Endothelial cell of umbilical vein (primary cell): ENCODE data around the gene KIRREL2. TPM values are rescaled to one million over a fixed set of nuclear protein-coding genes. Genes with fewer than 3 reads are reported as not detected.

Experiments used
- BruUV-seq: library from RNA; stranded (reverse); fragments of 400-500 nt; replicated peaks from 2 replicates; lab custom pipeline; 2021; lab: Mats Ljungman, UMichigan
- CTCF ChIA-PET: fragments of 300-600, 350-600 bp; sonication (Branson Sonifier 250); formaldehyde crosslinking; loops from one replicate; lab custom pipeline; 2021; ENCODE audit warnings: antibody characterized with exemption, inconsistent platforms; lab: Charles Lee
- POLR2A ChIA-PET: fragments of 300-600, 350-600 bp; sonication (Branson Sonifier 250); formaldehyde crosslinking; loops from one replicate; lab custom pipeline; 2021; ENCODE audit warnings: antibody characterized with exemption, inconsistent platforms; lab: Charles Lee
- DNase-seq: peaks from one replicate; pipeline ENCODE4 v3.0.0-alpha.2; 2011; ENCODE audit warnings: low read depth, low spot score
- FAIRE-seq: peaks from 2 replicates; lab custom pipeline; 2011; peaks lifted over from hg19 to GRCh38; lab: Jason Lieb, UNC
- H2AFZ ChIP-seq: 2 replicates; pipeline ENCODE4 v1.6.0; 2012; ENCODE audit warnings: low read depth, low read length, control low read depth, inconsistent platforms
- H3K27ac ChIP-seq: 2 replicates; pipeline ENCODE4 v1.5.1; 2011; ENCODE audit warnings: low read depth, mild to moderate bottlenecking, control low read depth, low read length, moderate library complexity; ENCODE audit not compliant: insufficient read depth
- H3K27me3 ChIP-seq, 2 experiments: 2 replicates each; pipeline versions ENCODE4 v1.6.0 to v1.6.1; 2011; ENCODE audit warnings: low read length in 2 of 2, mixed read lengths in 1 of 2; ENCODE audit not compliant: control insufficient read depth in 2 of 2, insufficient read depth in 2 of 2
- H3K36me3 ChIP-seq, 2 experiments: 2 replicates in 1 of 2; 3 replicates in 1 of 2; pipeline ENCODE4 v1.5.1; 2011; ENCODE audit warnings: low read length in 2 of 2, mild to moderate bottlenecking in 1 of 2, moderate library complexity in 1 of 2; ENCODE audit not compliant: control insufficient read depth in 2 of 2, insufficient read depth in 2 of 2; ENCODE audit errors: extremely low read depth in 1 of 2
- H3K4me1 ChIP-seq: 3 replicates; pipeline ENCODE4 v1.5.1; 2011; ENCODE audit warnings: mild to moderate bottlenecking, low read length; ENCODE audit not compliant: control insufficient read depth, insufficient read depth; ENCODE audit errors: extremely low read depth
- H3K4me2 ChIP-seq: 2 replicates; pipeline ENCODE4 v1.6.1; 2011; ENCODE audit warnings: low read length, control low read depth, mixed read lengths; ENCODE audit not compliant: insufficient read depth
- H3K4me3 ChIP-seq, 3 experiments: fragments of 200-600 bp in 1 of 3; sonication (generic), shearing (Covaris generic) in 1 of 3; replicated peaks in 1 of 3; 2 replicates each; pipeline ENCODE4 v1.5.1; 2011 to 2016; ENCODE audit warnings: control low read depth in 3 of 3, low read length in 3 of 3, mild to moderate bottlenecking in 2 of 3, inconsistent platforms in 1 of 3, low read depth in 1 of 3, moderate library complexity in 1 of 3; ENCODE audit not compliant: insufficient read depth in 1 of 3
- H3K79me2 ChIP-seq: 2 replicates; pipeline ENCODE4 v1.6.0; 2012; ENCODE audit warnings: low read length, inconsistent platforms; ENCODE audit not compliant: control insufficient read depth, insufficient read depth
- H3K9ac ChIP-seq: replicated peaks from 2 replicates; pipeline ENCODE3; 2011; ENCODE audit warnings: low read length, control low read depth; ENCODE audit not compliant: insufficient read depth; ENCODE audit errors: extremely low read depth
- H3K9me1 ChIP-seq: replicated peaks from 3 replicates; pipeline ENCODE4 v1.6.0; 2011; ENCODE audit warnings: mild to moderate bottlenecking, low read length; ENCODE audit not compliant: control insufficient read depth, insufficient read depth; ENCODE audit errors: extremely low read depth
- H3K9me3 ChIP-seq: replicated peaks from 2 replicates; pipeline ENCODE4 v1.5.1; 2012; ENCODE audit warnings: low read length, inconsistent platforms; ENCODE audit not compliant: control insufficient read depth, insufficient read depth
- H4K20me1 ChIP-seq: replicated peaks from 2 replicates; pipeline ENCODE3; 2011; ENCODE audit warnings: mild to moderate bottlenecking, low read length; ENCODE audit not compliant: control insufficient read depth, insufficient read depth; ENCODE audit errors: extremely low read depth
- CTCF ChIP-seq, 2 donors: IDR thresholded peaks; 1 replicate in 1 of 2; 2 replicates in 1 of 2; pipeline ENCODE4 v1.5.1; 2011; ENCODE audit warnings: low read length in 2 of 2, mild to moderate bottlenecking in 2 of 2, moderate library complexity in 2 of 2, control low read depth in 1 of 2, inconsistent platforms in 1 of 2, low read depth in 1 of 2; ENCODE audit not compliant: insufficient read depth in 1 of 2; ENCODE audit errors: extremely low read depth in 1 of 2
- EZH2 ChIP-seq: IDR thresholded peaks from 2 replicates; pipeline ENCODE4 v1.6.1; 2012; ENCODE audit warnings: borderline replicate concordance, low read depth, mild to moderate bottlenecking, moderate library complexity, low read length, inconsistent platforms; ENCODE audit not compliant: severe bottlenecking
- FOS ChIP-seq: IDR thresholded peaks from 2 replicates; pipeline ENCODE4 v1.6.1; 2011; ENCODE audit warnings: mild to moderate bottlenecking, low read length, moderate library complexity, borderline replicate concordance; ENCODE audit not compliant: insufficient read depth
- GATA2 ChIP-seq: IDR thresholded peaks from 2 replicates; pipeline ENCODE4 v1.7.0; 2011; ENCODE audit warnings: low read depth, mild to moderate bottlenecking, moderate library complexity, mixed read lengths, low read length; ENCODE audit not compliant: insufficient read length, insufficient read depth
- JUN ChIP-seq: IDR thresholded peaks from 2 replicates; pipeline ENCODE4 v1.6.1; 2011; ENCODE audit warnings: borderline replicate concordance, low read depth; ENCODE audit not compliant: insufficient read length, insufficient read depth
- MAX ChIP-seq: IDR thresholded peaks from 2 replicates; pipeline ENCODE4 v1.6.1; 2011; ENCODE audit not compliant: insufficient read depth, insufficient read length
- MYC ChIP-seq: IDR thresholded peaks from one replicate; pipeline ENCODE4 v1.6.1; 2011; ENCODE audit warnings: mild to moderate bottlenecking, low read depth, low read length
- POLR2A ChIP-seq: IDR thresholded peaks from 2 replicates; pipeline ENCODE4 v1.6.1; 2012; ENCODE audit warnings: low read depth, mild to moderate bottlenecking, control low read depth, low read length
- POLR2AphosphoS5 ChIP-seq: IDR thresholded peaks from 2 replicates; pipeline ENCODE4 v1.6.1; 2012; ENCODE audit warnings: low read depth, mild to moderate bottlenecking, control low read depth, low read length, moderate library complexity; ENCODE audit not compliant: insufficient read depth
- dilution Hi-C: fragments of 300-500 bp; cut with MboI; formaldehyde crosslinking; loops from one replicate; pipeline ENCODE4 v1.15.0; 2019; ENCODE audit warnings: low sequenced_read_pairs; ENCODE audit not compliant: extremely low pct_ligation_motif_present
- intact Hi-C: fragments of 100-400 bp; cut with micrococcal nuclease; formaldehyde crosslinking; loops from one replicate; pipeline ENCODE4 v1.10.0; 2022
- polyA plus RNA-seq, 4 experiments: library from polyadenylated mRNA; depleted of rRNA in 3 of 4; stranded (reverse) in 3 of 4; unstranded in 1 of 4; fragments of >200 nt; gene quantifications; 2 replicates each; pipeline versions ENCODE4 v1.2.1 to v1.2.3, GENCODE V29; 2011 to 2012; ENCODE audit warnings: missing spikeins in 1 of 4
- total RNA-seq: library from RNA; stranded (reverse); gene quantifications from 2 replicates; pipeline ENCODE4 v1.2.3, GENCODE V29; 2021

Gene KIRREL2
- total and polyA plus RNA-seq, 2 donors (not counting 3 experiments of a cell fraction or from before 2014, with no cell fraction given), result not detected

- Histone ChIP-seq H3K27me3 (no peaks in the 10 kb centered on the region), H3K79me2 (no peaks in the 10 kb centered on the region), H3K4me2 (no peak overlapping the region), H3K9me3 (no peaks in the 10 kb centered on the region), H3K4me3 (no peak overlapping the region), H2AFZ (no peak overlapping the region), H3K27ac (no peak overlapping the region), H4K20me1 (no peaks in the 10 kb centered on the region), H3K9ac (no peak overlapping the region), H3K36me3 (no peaks in the 10 kb centered on the region), H3K4me1 (no peaks in the 10 kb centered on the region), H3K9me1 (no peaks in the 10 kb centered on the region)
- intact Hi-C loops (no loop called here), dilution Hi-C loops (no loop called here)
- DNase-seq (no peak), FAIRE-seq (no peak)
- no peak for TF ChIP-seq FOS
- no peak for TF ChIP-seq POLR2A
- no peak for TF ChIP-seq POLR2AphosphoS5
- TF ChIP-seq MAX, result no peak
- TF ChIP-seq JUN, result no peak
- TF ChIP-seq MYC, result no peak
- no peak for TF ChIP-seq GATA2
- TF ChIP-seq EZH2, result no peak
- no peak for TF ChIP-seq CTCF (IDR thresholded peaks at IDR 0.05; ENCODE audit: extremely low read depth in 1 of 2, insufficient read depth in 1 of 2, low read depth in 1 of 2, low read length in 2 of 2)
- POLR2A ChIA-PET, result no interaction called here
- CTCF ChIA-PET, result interaction anchor here (1.2 kb wide), 2 partner anchors 10 to 52 kb away, joined by 4 to 10 read pairs; no protein-coding TSS in a partner anchor
- no TSS peak for BruUV-seq
These were observed 22.4 kb downstream of the KIRREL2 start for GRCh38 chr19:35879068-35879467.
